H1 (cell line): ENCODE data around the gene GPER1. TPM values are rescaled to one million over a fixed set of nuclear protein-coding genes. Genes with fewer than 3 reads are reported as not detected.

ENCODE experiments used
- CTCF ChIA-PET: fragments of 300-600 bp; sonication (Branson Sonifier 250); formaldehyde crosslinking; loops from one replicate; lab custom pipeline; 2021; ENCODE audit not compliant: partially characterized antibody; lab: Charles Lee
- POLR2A ChIA-PET: fragments of 300-600 bp; sonication (Branson Sonifier 250); formaldehyde crosslinking; loops from one replicate; lab custom pipeline; 2021; ENCODE audit warnings: inconsistent platforms; ENCODE audit not compliant: partially characterized antibody; lab: Charles Lee
- DNase-seq, 2 experiments: peaks; one replicate each; pipeline versions ENCODE4 v3.0.0 to v3.0.0-alpha.2; 2010 to 2022; ENCODE audit warnings: low spot score in 2 of 2, low read depth in 1 of 2, mixed read lengths in 1 of 2
- FAIRE-seq: peaks from 2 replicates; lab custom pipeline; 2011; peaks lifted over from hg19 to GRCh38; lab: Jason Lieb, UNC
- H2AFZ ChIP-seq: 2 replicates; pipeline ENCODE4 v1.8.1; 2012; ENCODE audit warnings: low read length, inconsistent platforms
- H2AK5ac ChIP-seq: 2 replicates; pipeline ENCODE4 v1.6.1; 2013; ENCODE audit warnings: low read depth, low read length
- H2BK120ac ChIP-seq: replicated peaks from 2 replicates; pipeline ENCODE3; 2013; ENCODE audit warnings: low read depth, low read length, inconsistent platforms
- H2BK12ac ChIP-seq: 2 replicates; pipeline ENCODE4 v1.6.1; 2013; ENCODE audit warnings: low read depth, low read length
- H2BK15ac ChIP-seq: 2 replicates; pipeline ENCODE4 v1.6.1; 2013; ENCODE audit warnings: low read length
- H2BK20ac ChIP-seq: 2 replicates; pipeline ENCODE4 v1.6.1; 2013; ENCODE audit warnings: low read length
- H2BK5ac ChIP-seq: 2 replicates; pipeline ENCODE4 v1.6.1; 2013; ENCODE audit warnings: low read depth, low read length
- H3K14ac ChIP-seq: 2 replicates; pipeline ENCODE4 v1.6.1; 2013; ENCODE audit warnings: inconsistent platforms; ENCODE audit not compliant: insufficient read length
- H3K18ac ChIP-seq: 2 replicates; pipeline ENCODE4 v1.6.1; 2013; ENCODE audit warnings: low read length; ENCODE audit errors: extremely low read depth
- H3K23ac ChIP-seq: 2 replicates; pipeline ENCODE4 v1.6.1; 2013; ENCODE audit warnings: inconsistent platforms; ENCODE audit not compliant: insufficient read length
- H3K23me2 ChIP-seq: 2 replicates; pipeline ENCODE4 v1.6.1; 2013; ENCODE audit warnings: low read depth, low read length
- H3K27ac ChIP-seq: 2 replicates; pipeline ENCODE4 v1.6.1; 2011; ENCODE audit warnings: low read depth, low read length, inconsistent platforms
- H3K27me3 ChIP-seq, 4 experiments: replicated peaks in 1 of 4; 1 replicate in 1 of 4; 2 replicates in 3 of 4; pipeline versions ENCODE4 v1.6.1 to v1.8.1; 2011 to 2013; ENCODE audit warnings: low read length in 3 of 4, mild to moderate bottlenecking in 3 of 4, inconsistent platforms in 2 of 4, mixed read lengths in 2 of 4, moderate library complexity in 1 of 4; ENCODE audit not compliant: control insufficient read depth in 3 of 4, insufficient read depth in 3 of 4; ENCODE audit errors: extremely low read depth in 1 of 4
- H3K36me3 ChIP-seq, 4 experiments: 2 replicates each; pipeline versions ENCODE4 v1.6.1 to v1.8.1; 2011 to 2013; ENCODE audit warnings: mild to moderate bottlenecking in 4 of 4, low read length in 3 of 4, moderate library complexity in 2 of 4, control low read depth in 1 of 4, inconsistent platforms in 1 of 4; ENCODE audit not compliant: insufficient read depth in 4 of 4, control insufficient read depth in 2 of 4
- H3K4ac ChIP-seq: replicated peaks from 2 replicates; pipeline ENCODE3; 2013; ENCODE audit warnings: low read length, low read depth, mixed read lengths, inconsistent platforms; ENCODE audit not compliant: insufficient read length
- H3K4me1 ChIP-seq, 4 experiments: replicated peaks in 1 of 4; 1 replicate in 1 of 4; 2 replicates in 3 of 4; pipeline versions ENCODE4 v1.6.1 to v1.8.1; 2011 to 2013; ENCODE audit warnings: low read length in 3 of 4, inconsistent platforms in 2 of 4, mixed read lengths in 1 of 4; ENCODE audit not compliant: insufficient read depth in 4 of 4, control insufficient read depth in 3 of 4
- H3K4me2 ChIP-seq, 2 experiments: 2 replicates each; pipeline versions ENCODE4 v1.6.1 to v1.8.1; 2011 to 2013; ENCODE audit warnings: low read depth in 2 of 2, low read length in 2 of 2, control low read depth in 1 of 2, inconsistent platforms in 1 of 2, mild to moderate bottlenecking in 1 of 2; ENCODE audit not compliant: insufficient read depth in 1 of 2
- H3K4me3 ChIP-seq, 4 experiments: fragments of 200-600, 300-600 bp in 1 of 4; sonication (generic), shearing (Covaris generic), sonication (Bioruptor Twin) in 1 of 4; 2 replicates each; pipeline versions ENCODE4 v1.5.1 to v1.8.1; 2011 to 2016; ENCODE audit warnings: low read length in 4 of 4, low read depth in 3 of 4, control low read depth in 2 of 4, inconsistent platforms in 2 of 4, mild to moderate bottlenecking in 2 of 4, mixed read lengths in 1 of 4, moderate library complexity in 1 of 4; ENCODE audit not compliant: insufficient read depth in 2 of 4; ENCODE audit errors: extremely low read depth in 1 of 4
- H3K56ac ChIP-seq: replicated peaks from 2 replicates; pipeline ENCODE3; 2013; ENCODE audit warnings: low read depth, mild to moderate bottlenecking, mixed read lengths, low read length, inconsistent platforms; ENCODE audit not compliant: insufficient read length
- H3K79me1 ChIP-seq: 2 replicates; pipeline ENCODE4 v1.6.1; 2013; ENCODE audit warnings: low read depth, low read length, control low read depth
- H3K79me2 ChIP-seq, 2 experiments: 2 replicates each; pipeline versions ENCODE4 v1.6.1 to v1.8.1; 2012 to 2013; ENCODE audit warnings: low read length in 2 of 2, mild to moderate bottlenecking in 2 of 2, inconsistent platforms in 1 of 2; ENCODE audit not compliant: insufficient read depth in 2 of 2, control insufficient read depth in 1 of 2
- H3K9ac ChIP-seq, 4 experiments: replicated peaks in 1 of 4; 1 replicate in 1 of 4; 2 replicates in 3 of 4; pipeline versions ENCODE4 v1.6.1 to v1.8.1; 2011 to 2013; ENCODE audit warnings: low read depth in 3 of 4, low read length in 3 of 4, control low read depth in 2 of 4, mild to moderate bottlenecking in 2 of 4, moderate library complexity in 2 of 4, inconsistent platforms in 1 of 4; ENCODE audit errors: extremely low read depth in 1 of 4
- H3K9me3 ChIP-seq, 2 experiments: 2 replicates each; pipeline versions ENCODE4 v1.6.1 to v1.8.1; 2012 to 2013; ENCODE audit warnings: mild to moderate bottlenecking in 2 of 2, moderate library complexity in 2 of 2, control low read depth in 1 of 2, inconsistent platforms in 1 of 2, low read depth in 1 of 2, low read length in 1 of 2, mixed read lengths in 1 of 2; ENCODE audit not compliant: insufficient read depth in 2 of 2
- H4K20me1 ChIP-seq, 2 experiments: replicated peaks in 1 of 2; 2 replicates each; pipeline versions ENCODE3 to v1.8.1; 2011 to 2013; ENCODE audit warnings: inconsistent platforms in 2 of 2, low read length in 2 of 2, mild to moderate bottlenecking in 1 of 2; ENCODE audit not compliant: insufficient read depth in 2 of 2, control insufficient read depth in 1 of 2
- H4K5ac ChIP-seq: 2 replicates; pipeline ENCODE4 v1.6.1; 2013; ENCODE audit warnings: low read length, low read depth, mixed read lengths, inconsistent platforms; ENCODE audit not compliant: insufficient read length
- H4K8ac ChIP-seq: 2 replicates; pipeline ENCODE4 v1.8.0; 2013; ENCODE audit warnings: mild to moderate bottlenecking, moderate library complexity, low read length, inconsistent platforms; ENCODE audit not compliant: insufficient read depth; ENCODE audit errors: extremely low read depth
- H4K91ac ChIP-seq: replicated peaks from 2 replicates; pipeline ENCODE3; 2013; ENCODE audit warnings: low read length, mixed read lengths, inconsistent platforms; ENCODE audit not compliant: insufficient read length
- ATF2 ChIP-seq: IDR thresholded peaks from 2 replicates; pipeline ENCODE4 v1.6.1; 2012; ENCODE audit warnings: low read length, inconsistent platforms
- CEBPB ChIP-seq: IDR thresholded peaks from 2 replicates; pipeline ENCODE4 v1.6.1; 2012; ENCODE audit warnings: low read depth, low read length
- GABPA ChIP-seq: IDR thresholded peaks from 2 replicates; pipeline ENCODE4 v1.6.1; 2011; ENCODE audit warnings: mild to moderate bottlenecking, low read length, moderate library complexity, borderline replicate concordance; ENCODE audit not compliant: insufficient read depth
- PHF8 ChIP-seq: fragments of 200-600 bp; sonication (generic); conservative IDR thresholded peaks from 2 replicates; pipeline ENCODE4 v1.7.1; 2012; ENCODE audit warnings: low read depth, mild to moderate bottlenecking, inconsistent platforms, low read length, moderate library complexity
- SP1 ChIP-seq: IDR thresholded peaks from 2 replicates; pipeline ENCODE4 v1.6.1; 2011; ENCODE audit warnings: low read depth, low read length
- USF2 ChIP-seq: IDR thresholded peaks from 2 replicates; pipeline ENCODE4 v1.6.1; 2011; ENCODE audit warnings: low read length, improper control_type of control experiment
- WGBS, 2 experiments: shearing (Covaris generic) in 1 of 2; methylation state at CpG; one replicate each; pipeline versions ENCODE4 v1.1.6 to v1.1.7; 2013 to 2015; ENCODE audit warnings: low lambda C conversion rate in 2 of 2, mixed read lengths in 2 of 2, inconsistent platforms in 1 of 2, low coverage in 1 of 2, missing lambda C conversion rate in 1 of 2; ENCODE audit not compliant: insufficient replicate concordance in 2 of 2, insufficient coverage in 1 of 2, insufficient read length in 1 of 2; ENCODE audit errors: extremely low coverage in 1 of 2, missing lambda C conversion rate in 1 of 2; 5-methylcytosine and 5-hydroxymethylcytosine counted together
- polyA plus RNA-seq, 7 experiments: library from polyadenylated mRNA; depleted of rRNA in 3 of 7; stranded (reverse) in 5 of 7; unstranded in 2 of 7; fragments of >200 nt in 5 of 7; fragments of 200-250 nt in 2 of 7; gene quantifications; 1 replicate in 5 of 7; 2 replicates in 1 of 7; 4 replicates in 1 of 7; pipeline versions ENCODE4 v1.2.1 to v1.2.3, GENCODE V29; 2011 to 2013; ENCODE audit warnings: missing spikeins in 2 of 7, mixed read lengths in 2 of 7
- total RNA-seq: library from RNA; stranded (reverse); fragmentation: NEBNext Ultra II Directional; extraction: Animal tissue kit (Norgen Biotek cat#: 25700); gene quantifications from 2 replicates; pipeline ENCODE4 v1.2.1, GENCODE V29; 2021

GPER1 gene
- total and polyA plus RNA-seq, 2 of the 8 experiments (the other 6 are each of a cell fraction or from before 2014, with no cell fraction given), result 0.24 to 0.47 TPM

GRCh38 chr7:1076184-1077072 lies 11.5 kb upstream of the GPER1 start:
- Histone ChIP-seq H3K79me1 (peaks cover 4% of the 10 kb centered on the region; the same call in 1 of the 2 replicates), H3K4me1 (no peaks in the 10 kb centered on the region; a peak in 2 of 7 replicates), H4K91ac (no peak overlapping the region), H3K4me3 (no peak overlapping the region), H2BK120ac (no peak overlapping the region), H4K20me1 (peaks cover 3 to 8% of the 10 kb centered on the region in 2 experiments), H3K79me2 (no peaks in the 10 kb centered on the region; a peak in 1 of 4 replicates), H3K9me3 (no peaks in the 10 kb centered on the region), H2BK5ac (no peak overlapping the region), H2BK12ac (no peak overlapping the region), H2AFZ (no peak overlapping the region), H3K56ac (no peak overlapping the region), H2AK5ac (no peak overlapping the region), H3K4me2 (no peak overlapping the region), H3K23ac (no peak overlapping the region), H3K23me2 (no peaks in the 10 kb centered on the region), H3K18ac (no peak overlapping the region), H3K27me3 (no peaks in the 10 kb centered on the region), H2BK20ac (no peak overlapping the region), H2BK15ac (no peak overlapping the region), H3K9ac (no peak overlapping the region), H4K5ac (no peak overlapping the region), H3K36me3 (no peaks in the 10 kb centered on the region), H3K14ac (no peak overlapping the region), H4K8ac (no peak overlapping the region; the same call in 1 of the 2 replicates), H3K4ac (no peak overlapping the region), H3K27ac (no peak overlapping the region)
- TF ChIP-seq GABPA (no peak), USF2 (no peak), SP1 (no peak), PHF8 (no peak), CEBPB (no peak), ATF2 (no peak)
- ChIA-PET CTCF (interaction anchor here (0.6 to 12.1 kb wide), 9 partner anchors 10 to 148 kb away, joined by 3 to 83 read pairs (median 6); partner anchors contain the start of gene GPER1), POLR2A (no interaction called here)
- 92% methylated on average over 27 of the region's 27 CpGs; no CpG with 5 or more reads in 1 of the 2 experiments for WGBS, 2 experiments
- no peak for DNase-seq
- no peak for FAIRE-seq
